ENCODE results near the gene GLT1D1.

DNA sequence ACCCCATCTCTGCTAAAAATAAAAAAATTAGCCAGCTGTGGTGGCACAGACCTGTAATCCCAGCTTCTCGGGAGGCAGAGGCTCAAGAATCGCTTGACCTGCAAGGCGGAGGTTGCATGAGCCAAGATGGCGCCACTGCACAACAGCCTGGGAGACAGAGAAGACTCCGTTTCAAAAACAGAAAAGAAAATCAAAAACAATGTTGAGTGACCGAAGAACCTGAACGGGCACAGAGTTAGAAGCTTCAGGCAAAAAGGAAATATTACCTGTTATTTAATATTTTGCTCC lies 3.5 kb downstream of the GLT1D1 start:
- TF ChIP-seq, protein P1, sequence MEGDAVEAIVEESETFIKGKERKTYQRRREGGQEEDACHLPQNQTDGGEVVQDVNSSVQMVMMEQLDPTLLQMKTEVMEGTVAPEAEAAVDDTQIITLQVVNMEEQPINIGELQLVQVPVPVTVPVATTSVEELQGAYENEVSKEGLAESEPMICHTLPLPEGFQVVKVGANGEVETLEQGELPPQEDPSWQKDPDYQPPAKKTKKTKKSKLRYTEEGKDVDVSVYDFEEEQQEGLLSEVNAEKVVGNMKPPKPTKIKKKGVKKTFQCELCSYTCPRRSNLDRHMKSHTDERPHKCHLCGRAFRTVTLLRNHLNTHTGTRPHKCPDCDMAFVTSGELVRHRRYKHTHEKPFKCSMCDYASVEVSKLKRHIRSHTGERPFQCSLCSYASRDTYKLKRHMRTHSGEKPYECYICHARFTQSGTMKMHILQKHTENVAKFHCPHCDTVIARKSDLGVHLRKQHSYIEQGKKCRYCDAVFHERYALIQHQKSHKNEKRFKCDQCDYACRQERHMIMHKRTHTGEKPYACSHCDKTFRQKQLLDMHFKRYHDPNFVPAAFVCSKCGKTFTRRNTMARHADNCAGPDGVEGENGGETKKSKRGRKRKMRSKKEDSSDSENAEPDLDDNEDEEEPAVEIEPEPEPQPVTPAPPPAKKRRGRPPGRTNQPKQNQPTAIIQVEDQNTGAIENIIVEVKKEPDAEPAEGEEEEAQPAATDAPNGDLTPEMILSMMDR (IDR thresholded peaks at IDR 0.05) = no peak
- no peak for TF ChIP-seq POLR2A (IDR thresholded peaks at IDR 0.05)
